HepG2 (cell line): Measurements from ENCODE around the gene SLC25A23. TPM values are rescaled to one million over a fixed set of nuclear protein-coding genes. Genes with fewer than 3 reads are reported as not detected.
"Not testable (repeated sequence)": the region's sequence is repeated elsewhere in the genome, so short reads cannot be mapped to it uniquely, and the experiment has no call there.

Source experiments
- ATAC-seq: fragments of 200-7000 bp; cut with Tn5 transposase; 3 replicates; pipeline ENCODE4 v1.9.1; 2020; ENCODE audit warnings: mild to moderate bottlenecking, moderate library complexity
- BruUV-seq: library from RNA; stranded (reverse); fragments of 400-500 nt; replicated peaks from 2 replicates; lab custom pipeline; 2021; lab: Mats Ljungman, UMichigan
- CTCF ChIA-PET: fragments of 300-600 bp; formaldehyde crosslinking; extraction: SDS; loops from one replicate; lab custom pipeline; 2021; ENCODE audit warnings: low total read pairs, inconsistent platforms, low intra/inter-chr PET ratio; lab: Yijun Ruan, JAX
- POLR2A ChIA-PET: fragments of 350-600 bp; sonication (Branson Sonifier 250); formaldehyde crosslinking; loops from one replicate; lab custom pipeline; 2020; ENCODE audit warnings: antibody characterized with exemption, inconsistent platforms; lab: Yijun Ruan, JAX
- DNase-seq: peaks from one replicate; pipeline ENCODE4 v3.0.0-alpha.2; 2015; ENCODE audit warnings: low spot score
- FAIRE-seq: peaks from 3 replicates; lab custom pipeline; 2011; peaks lifted over from hg19 to GRCh38; lab: Jason Lieb, UNC
- H2AFZ ChIP-seq: one replicate; pipeline ENCODE4 v1.6.1; 2011; ENCODE audit warnings: low read length, inconsistent platforms
- H3K27ac ChIP-seq: fragments of 300-600 bp; 3 replicates; pipeline ENCODE4 v1.8.0; 2011; ENCODE audit warnings: mixed run types, mild to moderate bottlenecking, mixed read lengths, low read length, inconsistent platforms; ENCODE audit not compliant: insufficient read depth; ENCODE audit errors: extremely low read length
- H3K27me3 ChIP-seq, 2 experiments: fragments of 200-600 bp in 1 of 2; 2 replicates in 1 of 2; 3 replicates in 1 of 2; pipeline versions ENCODE4 v1.6.0 to v1.8.0; 2011; ENCODE audit warnings: low read length in 2 of 2, mild to moderate bottlenecking in 2 of 2, moderate library complexity in 2 of 2, inconsistent platforms in 1 of 2; ENCODE audit not compliant: insufficient read depth in 2 of 2, control insufficient read depth in 1 of 2
- H3K36me3 ChIP-seq, 2 experiments: fragments of 200-600 bp in 1 of 2; replicated peaks in 1 of 2; 2 replicates in 1 of 2; 3 replicates in 1 of 2; pipeline versions ENCODE4 v1.5.1 to v1.8.0; 2011; ENCODE audit warnings: low read length in 2 of 2, inconsistent platforms in 1 of 2; ENCODE audit not compliant: insufficient read depth in 2 of 2, control insufficient read depth in 1 of 2
- H3K4me1 ChIP-seq: 2 replicates; pipeline ENCODE4 v1.5.1; 2012; ENCODE audit warnings: low read length, inconsistent platforms; ENCODE audit not compliant: insufficient read depth
- H3K4me2 ChIP-seq: 2 replicates; pipeline ENCODE4 v1.6.0; 2011; ENCODE audit warnings: low read depth, low read length, inconsistent platforms
- H3K4me3 ChIP-seq, 3 experiments: fragments of 200-600 bp in 1 of 3; sonication (generic), shearing (Covaris generic) in 1 of 3; replicated peaks in 1 of 3; 2 replicates each; pipeline ENCODE4 v1.5.1; 2011 to 2016; ENCODE audit warnings: low read length in 3 of 3, inconsistent platforms in 2 of 3, low read depth in 2 of 3, mild to moderate bottlenecking in 2 of 3, control low read depth in 1 of 3, mixed read lengths in 1 of 3; ENCODE audit not compliant: insufficient read depth in 1 of 3
- H3K79me2 ChIP-seq: one replicate; pipeline ENCODE4 v1.6.1; 2011; ENCODE audit warnings: low read length, inconsistent platforms; ENCODE audit not compliant: insufficient read depth
- H3K9ac ChIP-seq: 2 replicates; pipeline ENCODE4 v1.6.0; 2011; ENCODE audit warnings: mild to moderate bottlenecking, low read depth, low read length, inconsistent platforms; ENCODE audit not compliant: insufficient read depth
- H3K9me3 ChIP-seq: 2 replicates; pipeline ENCODE4 v1.5.1; 2012; ENCODE audit warnings: mild to moderate bottlenecking, low read length
- H4K20me1 ChIP-seq: 2 replicates; pipeline ENCODE4 v1.6.0; 2011; ENCODE audit warnings: inconsistent platforms, mild to moderate bottlenecking, low read length, moderate library complexity; ENCODE audit not compliant: insufficient read depth
- BRD4 ChIP-seq: sonication (generic); formaldehyde crosslinking; IDR thresholded peaks from 2 replicates; pipeline ENCODE4 v1.4.0; 2020; ENCODE audit warnings: missing genetic modification reagents
- DR1 ChIP-seq: sonication (generic); formaldehyde crosslinking; IDR thresholded peaks from 2 replicates; pipeline ENCODE4 v1.8.0; 2021; ENCODE audit warnings: mild to moderate bottlenecking, missing genetic modification reagents, inconsistent platforms
- HNRNPK ChIP-seq: fragments of 200-400 bp; formaldehyde crosslinking; IDR thresholded peaks from 2 replicates; pipeline ENCODE4 v1.6.1; 2018; ENCODE audit warnings: low read length, low read depth, moderate library complexity, mild to moderate bottlenecking; ENCODE audit not compliant: poor library complexity, severe bottlenecking
- KLF12 ChIP-seq: sonication (generic); formaldehyde crosslinking; IDR thresholded peaks from 2 replicates; pipeline ENCODE4 v1.4.0; 2020; ENCODE audit warnings: missing genetic modification reagents, borderline replicate concordance
- MTF1 ChIP-seq: sonication (generic); formaldehyde crosslinking; IDR thresholded peaks from 2 replicates; pipeline ENCODE4 v1.5.0; 2020; ENCODE audit warnings: missing genetic modification reagents
- PLSCR1 ChIP-seq: sonication (generic); formaldehyde crosslinking; IDR thresholded peaks from 2 replicates; pipeline ENCODE4 v1.5.0; 2020; ENCODE audit warnings: missing genetic modification reagents, mild to moderate bottlenecking, borderline replicate concordance
- XBP1 ChIP-seq: sonication (generic); formaldehyde crosslinking; IDR thresholded peaks from 2 replicates; pipeline ENCODE4 v1.5.0; 2020; ENCODE audit warnings: missing genetic modification reagents
- ZFP37 ChIP-seq: sonication (generic); formaldehyde crosslinking; IDR thresholded peaks from 2 replicates; pipeline ENCODE4 v1.4.0; 2020; ENCODE audit warnings: missing genetic modification reagents, borderline replicate concordance
- ZFP62 ChIP-seq: sonication (generic); formaldehyde crosslinking; IDR thresholded peaks from 2 replicates; pipeline ENCODE4 v1.4.0; 2020; ENCODE audit warnings: missing genetic modification reagents
- ZNF24 ChIP-seq: fragments of 450-650 bp; IDR thresholded peaks from 2 replicates; pipeline ENCODE4 v1.6.1; 2017; ENCODE audit warnings: antibody characterized with exemption, mild to moderate bottlenecking
- ZNF660 ChIP-seq: sonication (generic); formaldehyde crosslinking; IDR thresholded peaks from 2 replicates; pipeline ENCODE4 v1.5.1; 2020; ENCODE audit warnings: mild to moderate bottlenecking, low read depth, missing genetic modification reagents, borderline replicate concordance
- WGBS: methylation state at CpG from one replicate; pipeline ENCODE4 v1.1.6; 2017; ENCODE audit warnings: low lambda C conversion rate; 5-methylcytosine and 5-hydroxymethylcytosine counted together
- in situ Hi-C: cut with HindIII; loops from 2 replicates; pipeline ENCODE4 v1.10.0; 2017; ENCODE audit warnings: low pct_unique_long_range_greater_than_20kb; ENCODE audit not compliant: extremely low pct_ligation_motif_present
- intact Hi-C: fragments of 100-400 bp; cut with micrococcal nuclease; formaldehyde crosslinking; loops from one replicate; pipeline ENCODE4 v1.10.0; 2022; ENCODE audit not compliant: unreplicated experiment
- polyA plus RNA-seq, 8 experiments: library from polyadenylated mRNA; depleted of rRNA in 3 of 8; stranded (reverse) in 7 of 8; unstranded in 1 of 8; fragments of >200 nt; fragmentation: Illumina TruSeq in 4 of 8; extraction: Trizol in 4 of 8; gene quantifications; 2 replicates each; pipeline versions ENCODE4 v1.2.1 to v1.2.3, GENCODE V29; 2011 to 2016; ENCODE audit warnings: low read depth in 4 of 8, missing spikeins in 1 of 8, mixed read lengths in 1 of 8; ENCODE audit not compliant: insufficient read depth in 1 of 8
- total RNA-seq, 5 experiments: library from RNA; depleted of rRNA; stranded (reverse); fragments of >200 nt; fragmentation: Illumina TruSeq; extraction: Trizol; gene quantifications; 2 replicates each; pipeline ENCODE4 v1.2.3, GENCODE V29; 2016; ENCODE audit warnings: low read depth in 1 of 5

SLC25A23 gene
- total and polyA plus RNA-seq, 2 of the 13 experiments (the other 11 are each of a cell fraction or from before 2014, with no cell fraction given) = 12.4 to 15.2 TPM

DNA sequence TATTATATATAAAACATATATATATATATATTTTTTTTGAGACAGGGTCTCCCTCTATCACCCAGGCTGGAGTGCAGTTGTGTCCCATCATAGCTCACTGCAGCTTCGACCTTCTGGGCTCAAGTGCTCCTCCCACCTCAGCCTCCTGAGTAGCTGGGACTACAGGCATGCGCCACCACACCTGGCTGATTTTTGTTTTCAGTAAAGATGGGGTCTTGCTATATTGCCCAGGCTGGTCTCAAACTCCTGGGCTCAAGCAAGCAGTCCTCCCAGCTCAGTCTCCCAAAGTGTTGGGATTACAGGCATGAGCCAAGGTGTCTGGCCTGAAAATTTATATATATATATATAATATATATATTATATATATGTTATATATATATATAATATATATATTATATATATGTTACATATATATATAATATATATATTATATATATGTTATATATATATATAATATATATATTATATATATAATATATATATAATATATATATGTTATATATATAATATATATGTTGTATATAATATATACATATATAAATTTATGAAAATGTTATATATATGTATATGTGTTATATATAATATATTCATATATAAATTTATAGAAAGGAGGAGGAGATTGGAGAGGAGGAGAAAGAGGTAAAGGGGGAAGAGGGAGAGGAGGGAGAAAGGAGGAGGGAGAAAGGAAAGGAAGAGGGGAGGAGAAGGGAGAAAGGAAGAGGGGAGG lies 30.7 kb downstream of the SLC25A23 start:
- peaks cover 14% of the 10 kb centered on the region for H3K4me1 ChIP-seq
- H3K9me3 ChIP-seq, DNase-seq, H4K20me1 ChIP-seq, H3K27me3 ChIP-seq, H3K36me3 ChIP-seq, CTCF ChIA-PET, FAIRE-seq, H2AFZ ChIP-seq, H3K4me2 ChIP-seq, in situ Hi-C loops, H3K79me2 ChIP-seq, H3K27ac ChIP-seq, H3K4me3 ChIP-seq, POLR2A ChIA-PET, BruUV-seq, intact Hi-C loops, ATAC-seq, H3K9ac ChIP-seq: not testable (repeated sequence)
- 50% methylated on average over 2 of the region's 2 CpGs for WGBS
- TF ChIP-seq HNRNPK = peak; percentile 92

DNA sequence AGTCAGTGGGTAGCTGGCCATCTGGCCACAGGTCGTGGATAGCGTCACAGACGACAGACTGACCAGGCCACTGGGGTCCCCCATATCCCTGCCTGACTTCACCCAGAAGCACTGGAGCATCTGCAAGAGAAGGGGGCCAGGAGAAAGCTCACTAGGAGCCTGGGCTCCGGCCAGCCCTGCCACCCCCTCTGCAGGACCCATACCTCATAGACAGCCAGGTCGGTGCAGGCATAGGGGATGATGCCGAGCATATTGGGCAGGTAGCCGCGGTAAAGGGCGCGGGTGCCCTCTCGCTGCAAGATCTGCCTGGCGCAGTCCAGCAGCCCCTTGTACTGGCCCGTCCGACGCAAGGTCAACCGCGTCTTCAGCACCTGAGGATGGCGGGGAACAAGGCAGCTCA lies 32.5 kb downstream of the SLC25A23 start:
- ATAC-seq = no peak
- in situ Hi-C loops = no loop called here
- BruUV-seq = no TSS peak
- Histone ChIP-seq H3K27ac (no peak overlapping the region), H3K27me3 (no peaks in the 10 kb centered on the region; a peak in 1 of 5 replicates), H3K9me3 (no peaks in the 10 kb centered on the region), H4K20me1 (peaks cover 20% of the 10 kb centered on the region), H3K4me1 (peaks cover 27% of the 10 kb centered on the region), H3K36me3 (peaks cover 1 to 5% of the 10 kb centered on the region in 2 experiments; a peak in 3 of 5 replicates), H3K79me2 (peaks cover 20% of the 10 kb centered on the region), H3K4me2 (no peak overlapping the region), H2AFZ (no peak overlapping the region), H3K4me3 (no peak overlapping the region), H3K9ac (no peak overlapping the region)
- intact Hi-C loops = no loop called here
- ChIA-PET POLR2A (interaction anchor here (3.0 kb wide), 1 partner anchor 54 kb away, joined by 29 read pairs; the partner anchor contains the start of gene ALKBH7), CTCF (no interaction called here)
- no peak for TF ChIP-seq KLF12
- no peak for TF ChIP-seq MTF1 (CRISPR knock-in tag)
- no peak for TF ChIP-seq PLSCR1 (CRISPR knock-in tag)
- TF ChIP-seq ZFP37 (CRISPR knock-in tag) = no peak
- no peak for TF ChIP-seq XBP1 (CRISPR knock-in tag)
- TF ChIP-seq ZNF660 (CRISPR knock-in tag) = no peak
- no peak for TF ChIP-seq BRD4
- no peak for TF ChIP-seq ZFP62
- TF ChIP-seq DR1 (CRISPR knock-in tag) = no peak
- TF ChIP-seq ZNF24 = no peak
- DNase-seq = no peak
- no peak for FAIRE-seq
- 94% methylated on average over 7 of the region's 18 CpGs for WGBS
